T-helper 2 cell treated with Interferon-gamma antibody and Interleukin-4, amounts not matched to agents 100 ng/mL and 5 ng/mL, for 36 hours (primary cell): ENCODE measurements around the gene PLSCR3. TPM values are rescaled to one million over a fixed set of nuclear protein-coding genes. Genes with fewer than 3 reads are reported as not detected.
"Not testable (repeated sequence)": the region's sequence is repeated elsewhere in the genome, so short reads cannot be mapped to it uniquely, and the experiment has no call there.

Experiments used
- intact Hi-C: fragments of 100-400 bp; cut with micrococcal nuclease; formaldehyde crosslinking; loops from one replicate; pipeline ENCODE4 v1.15.1; 2023
- total RNA-seq: library from RNA; stranded (reverse); gene quantifications from 2 replicates; pipeline ENCODE4 v1.2.3, GENCODE V29; 2022

PLSCR3 gene
- total RNA-seq, 1 donor from 2014 or later: 147 TPM

DNA sequence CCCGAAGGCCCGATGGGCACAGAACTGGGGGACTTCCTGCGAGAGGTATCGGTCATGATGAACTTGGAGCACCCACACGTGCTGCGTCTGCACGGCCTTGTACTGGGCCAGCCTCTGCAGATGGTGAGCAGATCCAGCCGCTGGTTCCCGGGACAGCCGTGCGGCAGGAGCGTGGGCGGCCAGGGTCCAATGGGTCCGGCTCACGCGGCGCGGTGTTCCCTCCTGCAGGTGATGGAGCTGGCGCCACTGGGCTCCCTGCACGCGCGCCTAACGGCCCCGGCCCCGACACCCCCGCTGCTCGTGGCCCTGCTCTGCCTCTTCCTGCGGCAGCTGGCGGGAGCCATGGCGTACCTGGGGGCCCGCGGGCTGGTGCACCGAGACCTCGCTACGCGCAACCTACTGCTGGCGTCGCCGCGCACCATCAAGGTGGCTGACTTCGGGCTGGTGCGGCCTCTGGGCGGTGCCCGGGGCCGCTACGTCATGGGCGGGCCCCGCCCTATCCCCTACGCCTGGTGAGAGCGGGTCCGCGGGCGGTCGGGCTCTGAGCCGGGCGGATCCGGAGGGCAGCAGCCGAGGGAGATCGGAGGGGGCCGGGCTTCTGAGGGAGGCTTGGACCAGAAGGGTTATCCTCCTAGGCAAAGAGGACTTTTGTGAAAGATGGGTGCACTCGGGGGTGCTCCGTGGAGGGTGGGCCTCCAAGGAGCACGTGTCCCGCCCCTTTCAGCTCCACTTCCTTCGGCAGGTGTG lies 10.4 kb downstream of the PLSCR3 start:
- intact Hi-C loops: no loop called here

- intact Hi-C loops: no loop called here
Measured at GRCh38 chr17:7383371-7383741, 11.0 kb downstream of the PLSCR3 start.

GRCh38 chr17:7382901-7383300 lies 11.4 kb downstream of the PLSCR3 start:
- intact Hi-C loops: no loop called here

DNA sequence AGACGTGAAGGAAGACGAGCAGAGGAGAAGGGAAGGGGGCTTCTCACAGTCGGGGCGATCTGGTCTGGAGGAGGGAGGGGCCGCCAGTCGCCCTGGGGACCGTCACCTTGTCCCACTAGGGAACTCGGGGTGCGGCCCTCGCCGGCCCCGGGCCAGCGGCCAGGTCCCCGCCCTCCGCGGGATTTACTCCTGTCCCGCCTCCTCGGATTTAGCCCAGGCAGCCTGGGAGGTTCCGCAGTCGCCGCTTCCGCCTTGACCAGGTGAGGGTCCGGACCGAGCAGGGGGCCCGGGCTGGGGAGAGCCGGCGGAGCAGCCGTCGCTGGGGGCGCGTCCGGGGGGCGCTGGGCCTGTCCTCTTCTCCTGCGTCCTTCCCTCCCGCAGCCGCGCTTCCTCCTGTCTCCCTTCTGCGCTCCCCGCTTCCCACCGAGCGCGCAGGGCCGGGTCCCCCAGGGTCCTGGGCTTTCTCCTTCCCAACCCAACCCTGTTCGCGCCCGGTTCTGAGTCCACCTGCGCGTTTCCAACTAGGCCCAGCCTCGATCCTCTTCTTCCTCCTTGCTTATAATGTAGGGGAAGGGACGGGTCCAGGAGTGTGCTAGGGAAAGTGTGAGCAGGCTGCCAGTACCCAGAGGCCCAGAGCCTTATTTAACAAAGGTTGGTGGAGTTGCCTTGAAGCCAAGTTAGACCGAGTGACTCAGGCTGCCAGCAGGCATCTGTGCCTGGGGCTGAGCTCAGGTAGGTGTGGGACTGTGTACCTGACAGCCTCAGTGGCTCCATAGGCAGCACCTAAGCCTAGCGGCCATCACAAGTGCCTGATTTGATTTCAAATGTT lies 13.3 kb downstream of the PLSCR3 start, which contains the start of gene TNK1:
TSS of gene TNK1 (plus strand) at position 235 of the 829 bp plus-strand sequence. CDS start 1,838 bp downstream, outside the sequence.
- intact Hi-C loops: no loop called here

GRCh38 chr17:7380321-7380720 lies 14.0 kb downstream of the PLSCR3 start:
- intact Hi-C loops: no loop called here

- intact Hi-C loops: no loop called here
Measured at GRCh38 chr17:7379134-7379533, 15.2 kb downstream of the PLSCR3 start.

DNA sequence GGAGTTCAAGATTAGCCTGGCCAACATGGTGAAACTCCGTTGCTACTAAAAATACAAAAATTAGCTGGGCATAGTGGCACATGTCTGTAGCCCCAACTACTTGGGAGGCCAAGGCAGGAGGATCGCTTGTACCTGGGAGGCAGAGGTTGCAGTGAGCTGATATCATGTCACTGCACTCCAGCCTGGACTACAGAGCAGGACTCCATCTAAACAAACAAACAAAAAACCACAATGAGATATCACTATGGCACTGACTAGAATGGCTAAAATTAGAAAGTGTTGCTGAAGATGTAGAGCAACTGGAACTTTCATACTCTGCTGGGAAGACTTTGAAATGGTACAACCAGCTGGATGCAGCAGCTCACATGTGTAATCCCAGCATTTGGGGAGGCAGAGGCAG lies 20.0 kb downstream of the PLSCR3 start:
- intact Hi-C loops: no loop called here

- intact Hi-C loops: no loop called here
Measured at GRCh38 chr17:7370853-7371252, 23.5 kb downstream of the PLSCR3 start.

DNA sequence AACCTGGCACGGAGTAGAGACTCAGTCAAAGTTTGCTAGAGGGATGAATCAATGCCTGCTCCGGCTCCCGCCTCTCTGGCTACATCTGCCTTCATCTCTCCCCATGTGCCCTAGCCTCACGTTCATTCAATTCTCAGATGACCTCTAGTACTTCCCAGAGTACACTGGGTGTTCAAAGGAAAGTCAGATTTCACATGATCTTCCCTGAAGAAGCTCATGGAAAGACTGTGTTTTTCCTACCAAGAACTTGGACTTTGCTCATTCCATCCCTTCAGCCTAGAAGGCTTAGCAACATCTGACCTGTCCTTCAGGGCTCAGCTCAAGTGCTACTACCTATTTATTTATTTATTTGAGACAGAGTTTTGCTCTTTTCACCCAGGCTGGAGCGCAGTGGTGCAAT lies 24.5 kb downstream of the PLSCR3 start:
- intact Hi-C loops: no loop called here

DNA sequence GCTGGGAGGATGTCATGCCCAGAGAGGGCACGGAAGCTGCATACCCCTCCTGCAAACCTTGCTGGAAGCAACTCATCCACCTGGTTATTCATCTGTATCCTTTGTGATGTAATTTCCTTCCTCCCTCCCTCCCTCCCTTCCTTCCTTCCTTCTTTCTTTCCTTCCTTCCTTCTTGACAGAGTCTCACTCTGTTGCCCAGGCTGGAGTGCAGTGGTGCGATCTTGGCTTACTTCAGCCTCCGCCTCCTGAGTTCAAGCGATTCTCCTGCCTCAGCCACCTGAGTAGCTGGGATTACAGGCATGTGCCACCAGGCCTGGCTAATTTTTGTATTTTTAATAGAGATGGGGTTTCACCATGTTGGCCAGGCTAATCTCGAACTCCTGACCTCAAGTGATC lies 25.7 kb downstream of the PLSCR3 start:
- intact Hi-C loops: not testable (repeated sequence)

DNA sequence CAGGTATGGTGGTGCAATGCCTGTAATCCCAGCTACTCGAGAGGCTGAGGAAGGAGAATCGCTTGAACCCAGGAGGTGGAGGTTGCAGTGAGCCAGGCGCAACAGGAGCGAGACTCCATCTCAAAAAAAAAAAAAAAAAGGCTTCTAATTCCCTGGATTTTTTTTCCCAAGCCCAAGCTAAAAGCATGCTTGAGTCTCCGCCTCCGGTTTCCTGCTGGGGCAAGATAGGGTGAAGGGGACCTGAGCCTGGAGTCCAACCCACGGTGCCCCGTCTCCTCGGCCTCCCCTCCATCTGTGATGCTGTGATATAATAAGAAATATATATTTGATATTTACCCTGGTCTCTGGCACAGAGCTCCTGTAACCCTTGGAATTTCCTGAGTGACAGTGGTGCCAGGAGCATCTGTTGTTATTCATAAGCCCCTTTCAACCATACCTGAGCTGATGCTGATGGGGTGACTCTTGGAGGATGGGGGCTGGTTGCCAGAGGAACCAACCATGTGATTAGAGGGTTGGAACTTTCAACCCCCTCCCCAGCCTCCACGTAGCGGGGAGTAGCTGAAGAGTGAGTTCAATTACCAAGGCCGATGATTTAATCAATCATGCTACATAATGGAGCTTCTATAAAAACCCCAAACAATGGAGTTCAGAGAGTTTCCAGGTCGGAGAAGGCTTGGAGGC lies 26.3 kb downstream of the PLSCR3 start:
- intact Hi-C loops: no loop called here

DNA sequence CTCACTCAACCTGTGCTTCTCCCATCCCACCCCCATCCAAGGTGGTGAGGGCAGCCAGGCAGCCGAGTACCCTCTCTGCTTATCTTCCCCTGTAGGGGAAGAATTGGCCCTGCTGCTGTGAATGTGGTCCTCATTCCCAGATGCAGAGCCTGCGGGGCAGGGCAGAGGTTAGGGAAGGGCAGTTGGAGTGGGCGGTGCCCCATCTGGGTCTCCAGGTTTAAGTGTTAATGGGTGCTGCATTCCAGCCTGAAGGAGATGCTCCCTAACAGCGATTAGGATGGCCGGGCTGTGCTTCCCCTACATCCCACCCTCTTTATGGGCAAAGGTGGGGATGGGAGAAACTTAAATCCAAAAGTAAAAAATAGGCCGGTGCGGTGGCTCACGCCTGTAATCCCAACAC lies 27.2 kb downstream of the PLSCR3 start:
- intact Hi-C loops: no loop called here

- intact Hi-C loops: not testable (repeated sequence)
Measured at GRCh38 chr17:7365963-7366362, 28.4 kb downstream of the PLSCR3 start.

DNA sequence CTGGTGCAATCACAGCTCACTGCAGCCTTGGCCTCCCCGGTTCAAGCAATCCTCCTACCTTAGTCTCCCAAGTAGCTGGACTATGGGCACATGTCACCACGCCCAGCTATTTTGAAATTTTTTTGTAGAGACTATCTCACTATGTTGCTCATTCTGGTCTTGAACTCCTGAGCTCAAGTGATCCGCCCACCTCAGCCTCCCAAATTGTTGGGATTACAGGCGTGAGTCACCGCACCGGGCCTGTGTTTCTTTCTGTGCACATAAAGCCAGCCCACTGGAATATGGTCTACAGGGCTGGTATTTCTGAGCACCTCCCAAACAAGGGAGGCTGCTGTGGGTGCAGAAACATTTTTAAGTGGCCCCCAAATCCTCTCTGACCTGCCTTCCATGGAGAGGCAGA lies 31.0 kb downstream of the PLSCR3 start:
- intact Hi-C loops: no loop called here

DNA sequence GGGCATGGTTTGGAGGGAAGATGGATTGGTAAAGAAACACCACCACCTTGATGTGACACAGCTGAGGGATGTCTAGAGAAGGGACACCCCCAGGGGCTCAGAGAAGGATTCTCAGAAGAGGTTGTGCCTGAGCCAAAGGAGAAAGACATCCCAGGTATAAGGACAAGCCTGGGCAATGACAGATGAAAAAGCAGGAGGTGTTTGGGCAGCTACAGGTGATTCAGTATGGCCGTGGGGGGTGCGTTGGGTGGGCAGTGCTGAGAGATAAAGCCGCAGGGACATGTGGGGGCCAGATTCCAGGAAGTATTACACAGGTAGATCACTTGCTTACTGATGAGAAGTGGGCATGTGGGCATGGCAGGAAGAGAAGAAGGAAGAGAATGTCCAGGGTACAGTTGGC lies 32.4 kb downstream of the PLSCR3 start:
- intact Hi-C loops: no loop called here

- intact Hi-C loops: loop anchor here (10.0 kb wide), 1 partner anchor 127 kb away; the partner anchor contains the start of genes POLR2A and SLC35G6
Measured at GRCh38 chr17:7357381-7357780, 36.9 kb downstream of the PLSCR3 start.

- intact Hi-C loops: loop anchor here (1.0 to 10.0 kb wide), 3 partner anchors 79 to 205 kb away; partner anchors contain the start of genes POLR2A, SENP3, SLC35G6 and TMEM102
Measured at GRCh38 chr17:7356756-7357155, 37.6 kb downstream of the PLSCR3 start.

GRCh38 chr17:7356072-7356549 lies 38.2 kb downstream of the PLSCR3 start:
- intact Hi-C loops: loop anchor here (1.0 to 10.0 kb wide), 3 partner anchors 79 to 205 kb away; partner anchors contain the start of genes POLR2A, SENP3, SLC35G6 and TMEM102

DNA sequence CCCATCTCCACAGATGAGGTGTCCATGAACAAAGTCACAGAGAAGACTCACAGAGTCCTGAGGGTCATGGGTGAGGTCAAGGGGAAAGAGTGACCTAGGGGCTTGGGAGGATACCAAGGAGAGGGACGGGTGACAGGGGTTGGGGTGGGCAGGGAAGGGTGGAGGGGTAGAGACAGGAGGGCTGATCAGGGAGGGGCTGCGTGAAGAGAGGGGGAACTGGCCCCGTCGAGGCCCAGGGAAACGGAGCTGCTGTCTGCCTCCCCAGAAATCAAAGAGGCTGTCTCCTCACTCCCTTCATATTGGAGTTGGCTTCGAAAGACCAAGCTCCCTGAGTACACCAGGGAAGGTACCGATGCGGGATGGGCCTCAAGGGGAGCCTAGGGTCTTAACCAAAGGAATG lies 38.8 kb downstream of the PLSCR3 start:
- intact Hi-C loops: loop anchor here (10.0 kb wide), 1 partner anchor 129 kb away; the partner anchor contains the start of genes POLR2A and SLC35G6

GRCh38 chr17:7355053-7355452 lies 39.3 kb downstream of the PLSCR3 start, which contains the start of gene TMEM95:
TSS of gene TMEM95 (plus strand) at chr17:7355156. CDS start at chr17:7355205, 49 bp downstream.
- intact Hi-C loops: loop anchor here (10.0 kb wide), 1 partner anchor 130 kb away; the partner anchor contains the start of genes POLR2A and SLC35G6

DNA sequence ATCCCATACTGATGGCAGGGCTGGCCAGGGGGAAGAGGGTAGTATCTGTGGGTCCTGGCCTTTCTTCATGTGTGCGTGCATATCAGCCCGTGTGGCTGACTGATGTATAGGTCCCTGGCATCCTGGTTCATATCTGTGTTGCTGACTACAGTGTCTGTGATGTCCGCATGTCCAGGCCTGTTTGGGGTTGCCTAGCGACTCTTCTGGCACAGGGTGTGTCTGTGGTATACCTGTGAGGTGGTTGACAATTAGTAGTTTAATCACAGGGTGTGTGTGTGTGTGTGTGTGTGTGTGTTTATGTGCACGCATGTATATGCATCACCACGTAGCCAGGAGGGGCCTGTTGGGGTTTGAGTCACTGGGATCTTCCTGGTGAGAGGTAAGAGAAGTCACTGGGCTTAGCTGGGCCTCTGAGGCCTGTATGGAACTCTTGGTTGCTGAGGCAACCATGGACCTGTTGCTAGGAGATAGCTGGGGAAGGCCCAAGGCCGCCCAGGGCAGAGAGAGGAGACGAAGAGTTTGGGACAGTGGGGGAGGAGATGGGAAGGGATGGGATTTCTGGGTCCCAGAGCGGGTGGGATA lies 40.0 kb downstream of the PLSCR3 start:
- intact Hi-C loops: loop anchor here (5.0 to 10.0 kb wide), 4 partner anchors 47 to 333 kb away; partner anchors contain the start of genes EIF5A, POLR2A, SLC35G6 and TMEM256
